Nucleus accumbens (tissue), 56 donors: ENCODE measurements around the gene PHKA2.

Source experiments
- DNase-seq, 56 donors: peaks; one replicate each; lab custom pipeline; 2025; lab: John Stamatoyannopoulos, UW

PHKA2 gene

DNA sequence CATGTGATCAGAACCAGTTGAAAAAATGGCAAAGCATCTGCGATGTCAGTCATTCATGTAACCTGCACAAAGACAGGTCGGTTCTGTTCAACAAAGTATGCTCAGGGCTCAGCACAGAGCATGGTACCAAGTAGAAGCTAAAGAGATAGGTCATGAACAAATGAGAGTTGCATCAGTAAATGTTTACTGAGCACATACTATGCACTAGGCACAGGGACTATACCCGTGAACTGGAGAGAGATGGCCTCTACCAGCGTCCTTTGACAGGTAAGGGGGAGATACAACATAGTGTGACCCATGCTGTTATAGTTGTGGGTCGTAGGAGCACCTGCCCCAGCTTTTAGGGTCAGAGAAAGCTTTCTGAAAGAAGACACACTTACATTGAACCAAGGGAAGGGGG lies 46.7 kb downstream of the PHKA2 start:
- DNase-seq, result no peak

DNA sequence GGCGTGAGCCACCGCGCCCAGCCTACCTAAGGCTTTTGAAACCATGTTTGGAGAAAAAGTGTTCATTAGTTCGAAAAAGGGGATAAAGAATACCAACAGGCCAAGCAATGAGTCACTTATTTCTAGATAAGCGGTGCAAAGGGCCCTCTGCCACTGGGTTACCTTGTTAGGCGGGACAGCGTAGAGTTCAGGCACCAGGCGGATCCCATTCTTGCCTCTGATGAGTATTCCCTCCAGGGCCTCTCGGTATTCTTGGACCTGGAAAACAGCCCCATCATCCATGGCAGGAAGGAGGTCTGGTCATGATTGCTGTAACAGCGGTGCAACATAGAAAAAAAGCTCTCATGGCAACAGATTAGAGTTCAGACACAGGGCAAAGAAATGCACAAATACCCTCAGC lies 48.0 kb downstream of the PHKA2 start:
- DNase-seq, result no peak

DNA sequence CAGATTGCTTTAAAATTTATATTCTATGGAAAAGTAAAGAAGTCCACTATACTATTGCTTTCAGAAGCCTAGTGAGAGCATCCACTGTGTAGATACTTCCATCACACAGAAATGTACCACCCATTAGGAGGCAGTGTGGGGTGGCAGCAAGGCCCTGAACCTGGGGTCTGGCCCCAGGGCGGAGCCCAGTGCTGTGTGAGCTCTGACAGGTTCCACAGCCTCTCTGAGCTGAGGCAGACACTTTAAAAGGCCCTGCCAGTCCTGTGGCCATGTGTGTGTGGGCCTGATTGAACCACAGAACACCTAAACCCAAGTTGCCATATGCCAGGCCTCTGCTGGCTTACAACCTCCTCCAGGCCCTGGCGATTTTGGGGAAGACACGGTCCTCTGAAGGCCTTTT lies 49.2 kb downstream of the PHKA2 start:
- no peak for DNase-seq

DNA sequence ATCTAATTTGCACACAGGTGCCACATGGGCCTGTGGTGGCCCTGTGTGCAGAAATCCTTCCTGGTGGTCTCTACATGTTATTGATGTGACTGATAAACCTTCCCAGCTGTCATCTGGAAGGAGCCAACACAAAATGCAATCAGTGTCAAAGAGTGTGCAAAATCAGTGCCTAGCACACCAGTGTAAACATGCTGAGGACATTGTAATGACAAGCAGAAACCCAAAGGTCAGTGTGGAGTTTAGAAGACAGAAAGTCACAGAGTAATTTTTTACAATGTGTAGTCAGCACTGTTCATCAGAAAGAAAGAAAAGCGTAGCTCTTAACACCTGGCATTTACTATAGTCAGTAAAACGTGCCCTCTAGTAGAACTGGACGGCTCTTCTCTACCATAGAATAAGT lies 50.3 kb downstream of the PHKA2 start:
- no peak for DNase-seq

DNA sequence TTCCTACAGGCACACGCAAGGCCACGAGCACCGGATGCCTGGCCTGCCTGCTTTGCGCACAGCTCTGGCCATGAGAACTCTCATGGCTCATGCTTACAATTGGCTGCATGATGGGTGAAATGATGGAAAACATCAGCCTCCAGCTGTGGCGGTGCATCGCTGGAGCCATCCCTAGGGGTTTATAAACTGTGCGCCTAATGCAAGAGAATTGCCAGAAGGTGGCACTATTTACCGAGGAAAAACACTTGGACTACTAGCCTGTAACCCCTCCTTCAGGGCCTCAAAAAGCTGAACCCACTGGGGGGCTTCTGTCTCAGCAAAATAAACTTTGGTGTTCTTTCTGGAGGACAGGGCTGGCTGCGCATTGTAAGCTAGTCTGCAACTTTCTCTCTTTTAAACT lies 51.9 kb downstream of the PHKA2 start:
- peak in 5 of 56 donors; percentile 0 to 2 (median 1) for DNase-seq

- DNase-seq, result no peak
Observed at GRCh38 chrX:18929775-18930174, 54.1 kb downstream of the PHKA2 start.

GRCh38 chrX:18927558-18927957 lies 56.4 kb downstream of the PHKA2 start:
- no peak for DNase-seq

DNA sequence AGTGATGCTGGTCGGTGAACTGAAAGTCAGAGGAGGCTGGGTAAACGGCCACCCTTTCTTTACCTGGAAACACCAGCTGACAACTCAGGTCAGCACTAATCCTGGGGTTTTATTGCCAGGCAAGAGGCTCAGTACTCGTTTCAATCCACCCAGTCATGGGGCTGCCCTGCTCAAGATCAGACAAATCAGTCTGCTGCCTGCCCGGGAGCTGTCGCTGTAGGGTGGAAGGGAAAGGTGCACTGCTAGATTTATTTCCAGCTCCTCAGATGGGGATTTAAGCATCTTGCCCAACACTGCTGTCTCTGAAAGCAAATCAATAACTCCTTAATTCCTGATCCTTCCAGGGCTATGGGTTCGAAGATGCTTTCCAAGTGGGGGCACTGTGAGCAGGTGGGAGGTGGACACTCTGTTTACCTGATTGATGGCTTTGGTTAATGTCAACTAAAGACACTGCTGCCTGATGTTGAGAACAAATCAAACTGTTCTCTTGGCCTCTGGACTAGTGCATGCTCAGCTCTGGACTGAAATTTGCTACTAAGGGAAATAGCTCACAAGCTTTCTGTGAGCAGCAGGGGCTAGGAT lies 59.3 kb downstream of the PHKA2 start:
- DNase-seq, result no peak

- DNase-seq, result no peak
Observed at GRCh38 chrX:18920566-18920965, 63.3 kb downstream of the PHKA2 start.

DNA sequence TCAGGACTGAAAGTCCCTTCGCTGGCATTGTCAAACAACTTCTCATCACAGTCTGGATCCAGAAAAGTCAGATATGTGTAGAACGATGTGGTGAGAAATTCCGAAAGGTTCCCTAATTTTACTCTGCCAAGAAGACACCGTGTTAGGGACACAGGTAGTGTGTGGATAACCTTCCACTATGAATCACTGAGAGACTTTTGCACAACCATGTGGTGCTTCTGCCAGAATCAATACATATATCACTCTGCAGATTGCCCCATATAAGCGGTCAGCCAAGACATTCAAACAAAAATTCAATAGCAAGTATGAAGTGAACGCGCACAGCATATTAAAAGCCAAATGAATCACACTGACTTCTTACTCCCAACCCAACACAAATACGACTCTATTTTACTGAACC lies 63.8 kb downstream of the PHKA2 start:
- no peak for DNase-seq

GRCh38 chrX:18917831-18918230 lies 66.1 kb downstream of the PHKA2 start:
- no peak for DNase-seq

DNA sequence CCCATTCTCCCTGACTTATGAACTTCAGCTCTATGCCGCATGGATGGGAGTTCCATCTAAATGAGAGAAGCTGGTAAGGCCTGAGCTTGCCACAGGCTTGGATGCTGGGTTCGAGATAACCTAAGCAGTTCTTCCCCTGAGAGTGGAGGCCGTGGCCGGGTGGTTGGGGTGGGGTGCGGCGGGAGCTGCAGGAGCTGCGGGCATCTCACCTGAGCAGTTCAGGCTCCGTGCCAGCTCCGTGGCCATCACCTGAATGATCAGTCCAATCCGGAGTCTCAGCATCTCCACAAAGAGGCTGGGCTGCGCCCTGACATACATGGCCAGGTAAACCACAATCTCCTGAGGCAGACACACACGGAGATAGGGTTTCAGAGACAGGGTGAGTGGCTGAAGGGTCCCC lies 77.6 kb downstream of the PHKA2 start:
- no peak for DNase-seq

GRCh38 chrX:18900401-18900976 lies 83.4 kb downstream of the PHKA2 start:
- DNase-seq, result no peak

DNA sequence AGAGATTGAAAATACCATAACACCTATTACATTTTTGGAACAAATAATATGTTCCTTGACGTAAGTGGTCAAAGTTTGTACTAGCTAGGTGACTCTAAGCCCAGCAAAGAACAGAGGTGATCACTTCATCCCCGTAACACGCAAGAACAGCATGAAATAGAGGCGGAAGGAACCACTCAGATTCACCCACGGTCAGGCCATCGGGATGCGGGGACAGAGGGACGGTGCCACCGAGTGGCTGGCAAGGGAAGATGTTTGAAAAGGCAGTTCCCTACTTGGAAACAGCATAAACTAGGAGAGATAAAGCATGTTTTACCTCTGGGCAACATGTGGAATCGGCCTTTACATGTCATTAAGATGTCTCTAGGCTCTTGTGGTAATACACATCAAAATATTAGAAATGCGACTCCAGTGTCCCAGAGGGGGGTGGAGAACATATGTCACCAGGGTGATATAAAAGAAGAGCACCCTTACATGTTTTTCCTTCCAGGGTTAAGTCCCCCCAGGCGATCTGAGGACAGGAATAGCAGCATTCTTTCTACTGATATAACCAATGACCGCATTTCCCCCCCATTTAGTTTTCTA lies 84.0 kb downstream of the PHKA2 start:
- DNase-seq, result peak in 12 of 56 donors; percentile 1 to 33 (median 14)

GRCh38 chrX:18898492-18898891 lies 85.4 kb downstream of the PHKA2 start:
- peak in 8 of 56 donors; percentile 1 to 25 (median 8) for DNase-seq

DNA sequence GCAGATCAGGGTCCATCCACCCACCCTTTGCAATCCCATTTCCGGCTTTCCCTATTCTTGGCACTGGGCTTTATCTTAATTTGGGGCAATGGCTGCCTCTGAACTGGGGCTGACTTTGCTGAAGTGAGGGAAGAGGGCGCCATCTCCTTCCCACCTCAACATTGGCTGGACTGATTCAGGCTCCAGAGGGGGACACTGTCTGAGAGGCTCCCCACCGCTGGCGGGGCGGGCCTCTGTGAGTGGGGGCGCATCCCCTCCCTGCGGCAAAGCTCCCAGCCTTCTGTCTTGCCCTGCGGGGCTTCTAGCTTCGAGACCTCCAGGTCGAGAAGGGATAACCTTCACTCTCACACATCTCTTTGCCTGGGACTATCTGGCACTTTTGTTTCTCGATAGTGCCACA lies 85.8 kb downstream of the PHKA2 start:
- no peak for DNase-seq

GRCh38 chrX:18897611-18898010 lies 86.3 kb downstream of the PHKA2 start:
- no peak for DNase-seq

DNA sequence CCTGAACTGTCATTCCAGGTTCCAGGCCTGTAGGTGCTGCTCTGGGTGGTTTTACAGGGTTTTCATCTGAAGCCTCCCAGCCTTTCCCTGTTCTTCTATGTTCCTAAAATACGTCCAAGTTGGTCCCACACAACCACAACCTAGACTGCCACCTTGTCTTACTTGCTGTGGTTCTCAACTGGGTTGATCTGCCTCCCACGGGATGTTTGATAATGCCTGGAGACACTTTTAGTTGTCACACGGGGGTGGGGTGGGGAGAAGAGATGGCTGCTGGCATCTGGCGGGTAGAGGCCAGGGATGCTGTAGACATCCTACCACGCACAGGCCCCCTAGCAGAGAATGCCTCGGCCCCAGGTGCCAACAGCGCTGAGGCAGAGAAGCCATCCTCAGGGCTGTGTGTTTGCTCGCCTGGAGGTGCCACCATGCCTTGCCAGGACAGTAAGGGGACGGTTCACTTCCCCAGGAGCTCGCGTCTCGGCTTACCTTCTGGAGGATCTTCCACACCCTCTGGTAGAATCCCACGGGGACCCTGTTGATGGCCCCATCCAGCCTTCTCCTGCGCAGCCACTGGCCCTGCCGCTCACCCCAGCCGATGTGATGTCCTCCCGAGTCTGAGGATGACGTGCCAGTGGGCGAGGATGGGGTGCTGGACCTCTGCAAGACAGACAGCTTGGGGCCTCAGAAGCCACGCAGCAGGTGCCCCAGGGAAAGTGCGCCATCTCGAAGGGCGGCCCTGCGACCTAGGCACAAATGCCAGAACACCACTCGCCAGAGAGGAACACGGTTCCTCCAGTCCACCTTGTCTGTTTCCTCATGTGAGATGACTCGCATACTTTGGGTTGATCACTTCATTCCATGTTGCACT lies 87.0 kb downstream of the PHKA2 start:
- peak in 1 of 56 donors; percentile 4 for DNase-seq

DNA sequence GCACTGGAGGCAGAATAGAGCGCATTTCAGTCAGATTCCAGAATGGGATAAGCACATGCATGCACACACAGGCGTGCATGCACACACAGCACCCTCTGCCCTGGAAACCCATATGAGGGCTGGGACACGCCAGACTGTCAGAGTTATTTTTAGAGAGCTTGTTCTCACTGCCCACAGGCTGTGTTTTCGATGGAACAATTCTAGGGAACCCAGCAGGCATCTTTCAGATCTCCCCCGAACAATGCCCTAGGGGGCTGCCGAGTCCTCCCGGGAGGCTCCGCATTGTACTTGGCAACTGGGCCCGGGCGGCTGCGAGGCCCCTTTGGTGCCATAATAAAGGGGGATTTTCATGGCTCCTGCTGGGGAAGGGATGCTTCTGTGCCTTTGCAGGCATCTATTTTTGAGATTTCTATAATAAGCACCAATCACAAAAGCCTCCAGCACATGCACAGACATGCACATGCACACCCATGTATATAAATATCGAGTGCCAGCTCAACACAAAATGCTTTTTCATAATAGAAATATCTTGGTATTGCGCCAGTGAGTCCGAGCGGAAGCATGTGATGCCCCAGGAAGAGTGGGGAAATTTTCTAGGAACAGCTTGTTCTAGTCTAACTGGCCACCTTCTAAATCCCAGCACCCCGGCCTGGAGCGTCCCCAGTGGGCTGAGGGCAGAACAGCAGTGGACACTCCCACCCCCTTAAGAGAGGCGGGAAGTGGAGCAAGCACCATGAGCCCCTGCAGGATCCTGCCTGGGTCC lies 88.5 kb downstream of the PHKA2 start:
- no peak for DNase-seq

DNA sequence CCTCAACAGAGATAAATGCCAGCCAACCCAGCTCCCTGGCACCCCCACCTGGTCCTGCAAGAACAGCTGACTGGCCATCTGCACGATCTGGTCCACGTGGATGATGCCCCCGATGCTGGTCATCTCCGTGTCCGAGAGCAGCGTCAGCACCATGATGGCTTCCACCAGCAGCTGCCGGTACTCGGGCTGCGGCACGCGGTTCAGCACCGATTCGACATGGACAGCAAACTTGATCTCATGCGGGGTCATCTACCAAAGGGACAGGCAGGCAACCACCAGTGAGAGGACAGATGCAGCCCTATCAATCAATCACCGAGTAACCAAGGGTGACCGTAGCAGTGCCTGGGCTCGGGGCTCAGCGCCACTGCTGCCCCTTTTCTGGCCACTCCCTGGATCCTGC lies 89.8 kb downstream of the PHKA2 start:
- DNase-seq, result peak in 1 of 56 donors; percentile 6

- DNase-seq, result no peak
Observed at GRCh38 chrX:18893536-18893935, 90.4 kb downstream of the PHKA2 start.
